AG09319 (cell line): ENCODE measurements around the gene MGAT4A.

Experiments
- DNase-seq: peaks from one replicate; pipeline ENCODE4 v3.0.0-alpha.2; 2010; ENCODE audit warnings: low read depth; ENCODE audit errors: extremely low read depth
- TF ChIP-seq, protein P1 (sequence below): IDR thresholded peaks from 2 replicates; pipeline ENCODE4 v1.5.1; 2011; ENCODE audit warnings: low read depth, mild to moderate bottlenecking, inconsistent platforms, low read length, moderate library complexity

Gene MGAT4A

DNA sequence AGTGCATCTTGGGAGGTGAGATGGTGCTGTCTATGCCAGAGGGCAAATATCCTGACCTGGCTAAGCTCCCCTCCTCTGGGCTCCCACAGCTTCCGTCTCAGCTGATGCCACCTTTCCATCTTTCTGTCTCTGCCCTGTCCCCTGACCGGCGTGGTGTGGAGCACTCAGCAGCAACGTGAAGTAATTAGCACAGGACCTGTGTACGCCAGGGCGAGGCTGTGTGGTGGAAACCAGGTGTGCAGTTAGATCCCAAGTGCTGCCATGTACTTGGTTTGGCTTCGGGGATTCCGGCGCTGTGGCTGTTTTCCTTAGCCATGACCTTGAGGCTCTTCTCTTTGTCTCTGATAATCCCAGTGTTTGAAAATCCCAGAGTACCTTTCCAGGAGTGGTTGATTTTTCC lies 159.1 kb downstream of the MGAT4A start:
- TF ChIP-seq, protein P1, sequence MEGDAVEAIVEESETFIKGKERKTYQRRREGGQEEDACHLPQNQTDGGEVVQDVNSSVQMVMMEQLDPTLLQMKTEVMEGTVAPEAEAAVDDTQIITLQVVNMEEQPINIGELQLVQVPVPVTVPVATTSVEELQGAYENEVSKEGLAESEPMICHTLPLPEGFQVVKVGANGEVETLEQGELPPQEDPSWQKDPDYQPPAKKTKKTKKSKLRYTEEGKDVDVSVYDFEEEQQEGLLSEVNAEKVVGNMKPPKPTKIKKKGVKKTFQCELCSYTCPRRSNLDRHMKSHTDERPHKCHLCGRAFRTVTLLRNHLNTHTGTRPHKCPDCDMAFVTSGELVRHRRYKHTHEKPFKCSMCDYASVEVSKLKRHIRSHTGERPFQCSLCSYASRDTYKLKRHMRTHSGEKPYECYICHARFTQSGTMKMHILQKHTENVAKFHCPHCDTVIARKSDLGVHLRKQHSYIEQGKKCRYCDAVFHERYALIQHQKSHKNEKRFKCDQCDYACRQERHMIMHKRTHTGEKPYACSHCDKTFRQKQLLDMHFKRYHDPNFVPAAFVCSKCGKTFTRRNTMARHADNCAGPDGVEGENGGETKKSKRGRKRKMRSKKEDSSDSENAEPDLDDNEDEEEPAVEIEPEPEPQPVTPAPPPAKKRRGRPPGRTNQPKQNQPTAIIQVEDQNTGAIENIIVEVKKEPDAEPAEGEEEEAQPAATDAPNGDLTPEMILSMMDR: no peak
- no peak for DNase-seq

DNA sequence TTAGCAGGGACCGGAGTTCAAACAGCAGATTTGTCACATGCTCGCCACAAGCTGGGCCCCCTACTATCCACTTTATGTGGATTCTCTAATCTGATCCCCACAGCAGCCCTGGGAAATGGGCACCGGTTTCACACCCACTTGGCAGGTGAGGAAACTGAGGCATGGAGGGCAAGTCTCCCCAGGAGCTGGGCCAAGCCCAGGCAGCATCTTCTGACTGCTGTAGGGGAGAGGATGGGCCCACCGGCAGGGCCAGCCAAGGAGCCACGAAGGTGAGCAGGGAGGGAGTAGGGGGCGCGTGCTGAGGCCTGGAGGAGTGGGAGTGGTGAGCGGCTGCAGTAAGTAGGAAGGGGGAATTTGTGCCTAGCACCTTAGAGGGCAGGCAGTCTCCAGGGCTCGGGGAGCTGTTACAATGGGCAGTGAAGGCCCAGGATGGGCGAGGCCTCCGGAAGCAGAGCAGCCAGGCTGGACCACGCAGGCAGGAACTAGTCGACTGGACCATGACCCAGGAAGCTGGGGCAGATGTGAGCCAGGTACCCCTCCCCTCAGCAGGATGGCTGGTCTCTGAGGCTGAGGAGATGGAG lies 159.7 kb downstream of the MGAT4A start:
- TF ChIP-seq, protein P1: no peak
- DNase-seq: no peak

DNA sequence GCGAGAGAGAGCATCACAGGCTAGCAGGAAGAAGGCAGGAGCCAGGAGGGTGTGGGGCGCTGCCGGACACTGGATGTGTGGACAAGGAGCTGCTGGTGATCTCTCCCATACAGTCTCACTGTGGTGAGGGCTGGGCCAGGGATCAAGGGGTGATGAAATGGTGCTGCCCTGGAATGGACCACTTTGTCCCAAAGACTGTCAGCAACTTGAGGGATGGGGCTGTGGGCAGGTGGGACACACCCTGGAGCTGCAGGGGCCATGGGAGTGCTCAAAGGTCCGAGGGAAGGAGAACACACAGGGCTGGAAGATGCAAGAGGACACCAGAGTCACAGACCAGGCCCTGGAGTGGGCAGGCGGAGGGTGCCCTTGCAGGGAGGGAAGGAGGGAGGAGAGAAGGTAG lies 160.6 kb downstream of the MGAT4A start:
- TF ChIP-seq, protein P1: no peak
- no peak for DNase-seq

DNA sequence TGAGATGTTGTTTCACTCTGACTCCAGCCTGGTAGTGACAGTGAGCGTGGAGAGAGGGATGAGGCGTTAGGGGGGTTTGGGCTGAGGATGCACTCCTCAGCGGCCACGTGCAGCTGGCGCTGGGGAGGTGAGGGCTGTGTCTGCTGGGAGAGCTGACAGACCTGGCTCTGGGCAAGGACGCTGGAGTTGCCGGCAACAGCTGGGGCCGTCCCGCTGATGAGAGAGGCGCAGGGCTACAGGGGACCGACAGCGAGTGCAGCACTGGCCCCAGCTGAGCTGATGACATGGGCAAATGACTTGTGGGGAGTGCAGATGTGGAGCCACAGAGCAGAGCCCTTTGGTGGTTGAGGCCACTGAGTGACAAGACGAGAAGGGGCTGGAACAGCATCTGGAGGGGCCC lies 161.0 kb downstream of the MGAT4A start:
- no peak for DNase-seq
- TF ChIP-seq, protein P1: no peak

DNA sequence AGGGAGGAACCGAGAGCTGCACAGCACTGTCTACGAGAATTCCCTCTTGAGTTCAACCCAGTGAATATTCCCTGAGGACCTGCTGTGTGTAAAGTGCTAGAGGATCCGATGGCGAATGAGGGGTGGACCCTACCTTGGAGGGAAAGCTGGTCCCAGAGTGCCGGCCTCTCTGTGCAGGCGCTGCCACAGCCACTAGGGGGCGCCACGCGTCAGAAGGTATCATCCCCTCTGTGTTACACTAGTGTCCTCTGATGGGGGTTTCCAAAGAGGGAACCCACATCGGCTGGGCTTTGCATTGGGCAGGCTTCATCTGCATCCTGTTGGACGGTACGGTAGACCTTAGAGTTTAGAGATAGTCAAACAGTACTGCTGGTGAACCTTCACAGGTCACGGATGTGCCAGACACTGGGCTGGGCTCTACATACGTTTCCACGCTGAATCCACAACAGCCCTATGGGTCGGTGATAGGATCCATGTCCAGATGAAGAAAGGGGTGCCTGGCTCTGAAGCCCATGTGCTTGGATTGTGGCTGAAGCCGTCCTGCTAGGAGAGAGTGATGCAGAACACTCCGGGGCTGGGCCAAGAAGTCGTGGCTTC lies 161.6 kb downstream of the MGAT4A start:
- TF ChIP-seq, protein P1: peak; percentile 81
- DNase-seq: no peak
